ENCODE data around the gene CELF5.
A peak's percentile ranks its signal among the peaks of the same experiment; 100 is the strongest.
"Not testable (repeated sequence)": the region's sequence is repeated elsewhere in the genome, so short reads cannot be mapped to it uniquely, and the experiment has no call there.

CELF5 gene

DNA sequence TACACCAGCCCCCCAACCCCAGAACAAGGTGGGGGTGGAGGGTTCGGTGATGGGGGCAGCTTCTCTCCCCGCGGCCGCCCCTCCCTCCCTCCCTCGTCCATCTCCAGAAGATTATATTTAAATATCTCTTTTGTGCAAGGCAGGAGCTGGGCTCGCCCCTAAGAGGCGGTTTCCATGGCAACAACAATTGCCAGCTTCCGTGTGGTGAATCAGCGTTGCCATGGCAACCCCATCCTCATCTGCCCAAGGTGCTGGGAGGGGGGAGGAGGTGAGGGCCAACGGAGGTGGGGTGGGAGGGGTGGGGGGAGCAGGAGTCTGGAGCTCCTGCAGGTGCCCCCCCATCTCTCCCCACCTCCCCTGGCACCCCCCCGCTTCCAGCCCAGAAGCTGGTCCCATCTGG is 46.4 kb downstream of the CELF5 start:
- peak in 2 of 3 donors; percentile 26 to 34 for DNase-seq (ENCODE audit: low read depth in 2 of 3, low spot score in 1 of 3)

DNA sequence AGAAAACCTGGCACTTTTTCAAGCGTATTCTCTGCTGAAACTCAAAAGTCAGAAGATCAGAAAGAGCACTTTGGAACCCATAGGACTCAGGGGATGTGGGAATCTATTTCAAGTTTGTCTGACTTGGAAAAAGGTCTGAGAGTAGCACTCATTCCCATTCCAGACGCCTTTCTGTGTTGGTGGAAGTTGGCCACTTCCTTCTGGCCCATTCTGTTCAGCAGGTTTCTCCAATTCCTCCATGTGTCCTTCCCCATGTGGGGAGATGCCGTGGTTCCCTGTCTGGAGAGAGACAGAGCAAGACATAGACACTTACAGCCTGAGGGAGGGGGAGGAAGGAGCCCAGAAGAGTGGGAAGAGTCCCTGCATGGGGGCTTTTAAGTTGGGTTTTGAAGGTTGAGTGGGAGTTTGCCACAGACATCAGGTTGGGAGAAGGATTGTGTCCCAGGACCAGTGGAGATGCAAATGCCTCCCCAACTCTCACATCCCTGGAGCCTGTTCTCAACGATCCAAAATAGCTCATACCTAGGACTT is 48.0 kb downstream of the CELF5 start:
- no peak for DNase-seq (ENCODE audit: low read depth in 2 of 3, low spot score in 1 of 3)

DNA sequence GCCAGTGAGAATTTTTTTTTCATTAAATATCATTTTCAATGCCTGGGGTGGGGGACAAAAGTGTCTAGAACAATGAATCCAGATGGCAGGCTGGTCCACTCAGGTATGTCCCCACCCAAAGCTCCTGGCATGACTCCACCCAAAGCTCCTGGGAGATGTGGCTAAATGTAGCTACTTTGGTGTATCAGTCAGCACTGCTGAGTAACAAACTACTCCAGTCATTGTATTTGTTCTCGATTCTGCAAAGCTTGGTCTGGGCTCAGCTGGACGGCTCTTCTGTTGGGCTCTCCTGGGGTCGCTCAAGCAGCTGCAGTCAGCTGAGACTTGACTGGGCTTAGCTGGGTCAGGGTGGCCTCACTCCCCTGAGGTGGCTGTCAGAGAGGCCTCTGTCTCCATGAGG is 48.5 kb downstream of the CELF5 start:
- DNase-seq (ENCODE audit: low read depth in 2 of 3, low spot score in 1 of 3) = no peak

DNA sequence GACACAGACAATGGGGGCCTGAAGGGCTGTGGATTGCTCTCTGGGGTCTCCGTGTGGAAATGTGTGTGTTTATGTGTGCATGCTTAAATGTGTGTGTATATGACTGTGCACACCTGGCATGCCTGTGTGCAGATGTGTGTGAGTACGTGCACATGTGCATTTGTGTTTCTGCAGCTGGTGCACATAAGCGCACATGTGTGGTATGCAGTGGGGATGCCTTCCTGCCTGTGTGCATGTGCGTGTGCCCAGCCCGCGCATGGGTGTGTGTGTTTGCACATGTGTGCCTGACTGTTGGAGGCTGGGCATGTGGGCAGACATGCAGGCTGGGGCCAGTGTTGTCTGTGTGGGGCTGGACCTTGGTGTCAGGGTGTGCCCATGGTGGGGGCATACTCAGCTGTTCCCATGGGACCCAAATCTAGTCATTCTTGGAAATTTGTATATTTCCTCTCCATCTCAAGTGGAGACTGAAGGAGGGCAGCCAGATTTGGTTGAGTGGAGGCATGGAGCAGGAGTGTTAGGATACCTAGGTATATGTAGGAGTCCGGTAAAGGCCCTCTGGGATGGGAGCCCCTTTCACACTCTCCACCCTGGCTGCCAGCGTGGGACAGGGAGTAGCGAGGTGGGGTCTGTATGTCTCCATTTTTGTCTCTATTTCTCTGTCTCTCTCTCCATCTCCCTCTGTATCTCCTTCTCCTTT is 49.9 kb downstream of the CELF5 start:
- DNase-seq (ENCODE audit: low read depth in 2 of 3, low spot score in 1 of 3) = no peak

DNA sequence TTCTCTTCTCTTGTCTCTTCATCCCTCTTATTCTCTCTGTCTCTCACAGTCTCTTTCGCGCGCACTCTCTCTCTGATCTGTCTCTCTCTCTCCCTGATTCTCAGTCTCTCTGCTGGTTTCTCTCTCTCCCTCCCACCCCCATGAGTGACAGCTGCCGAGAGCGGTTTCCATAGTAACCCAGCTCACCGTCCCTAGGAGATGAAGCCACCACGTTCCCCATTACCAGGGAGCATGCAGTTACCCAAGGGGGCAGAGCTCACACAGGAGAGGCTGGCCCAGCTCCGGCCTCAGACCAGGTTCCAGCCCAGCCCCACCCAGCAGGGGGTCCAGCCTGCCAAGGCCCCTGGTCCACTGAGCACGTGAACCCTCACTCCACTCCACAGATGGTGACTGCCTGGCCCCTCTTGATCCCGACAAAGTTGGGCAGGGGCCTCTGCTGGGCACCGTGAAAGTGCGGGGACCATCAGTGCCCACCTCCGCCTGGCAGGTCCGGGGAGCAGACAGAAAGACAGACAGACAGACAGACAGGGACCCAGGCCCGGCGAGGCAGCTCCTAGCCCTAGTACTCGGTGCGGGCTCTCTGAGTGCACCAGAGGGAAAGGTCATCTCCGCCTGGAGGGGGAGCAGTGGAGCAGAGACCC is 50.6 kb downstream of the CELF5 start:
- DNase-seq (ENCODE audit: low read depth in 2 of 3, low spot score in 1 of 3) = peak in 2 of 3 donors; percentile 27 to 28

DNA sequence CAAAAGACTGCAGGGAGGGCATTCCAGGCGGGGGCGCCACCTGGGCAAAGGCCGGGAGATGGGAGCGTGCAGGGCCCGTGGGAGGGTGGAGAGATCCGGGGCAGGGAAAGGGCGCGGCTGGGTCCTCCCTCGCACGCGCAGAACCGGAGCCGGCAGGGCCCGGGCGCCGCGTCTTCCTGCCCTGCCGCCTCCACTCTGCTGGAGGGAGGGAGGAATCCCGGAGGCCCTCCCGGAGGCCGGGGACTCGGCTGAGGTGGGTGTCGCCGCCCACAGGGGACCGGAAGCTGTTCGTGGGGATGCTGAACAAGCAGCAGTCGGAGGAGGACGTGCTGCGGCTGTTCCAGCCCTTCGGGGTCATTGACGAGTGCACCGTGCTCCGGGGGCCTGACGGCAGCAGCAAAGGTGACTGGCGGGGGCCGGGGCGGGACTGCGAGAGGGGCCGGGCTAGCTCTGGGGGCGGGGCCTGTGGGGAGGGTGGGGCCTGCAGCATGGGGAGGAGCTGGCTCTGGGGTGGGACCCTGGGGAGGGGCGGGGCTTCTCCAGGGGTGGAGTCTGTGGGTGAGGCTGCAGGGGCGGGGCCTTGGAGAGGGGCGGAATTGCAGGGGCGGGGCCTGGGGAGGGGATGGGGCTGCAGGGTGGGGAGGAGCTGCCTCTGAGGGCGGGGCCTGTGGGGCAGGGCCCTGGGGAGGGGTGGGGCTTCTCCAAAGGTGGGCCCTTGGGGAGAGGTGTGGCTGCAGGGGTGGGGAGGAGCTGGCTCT is 51.3 kb downstream of the CELF5 start:
- DNase-seq (ENCODE audit: low read depth in 2 of 3, low spot score in 1 of 3) = peak; percentile 89 to 96 (median 95)

DNA sequence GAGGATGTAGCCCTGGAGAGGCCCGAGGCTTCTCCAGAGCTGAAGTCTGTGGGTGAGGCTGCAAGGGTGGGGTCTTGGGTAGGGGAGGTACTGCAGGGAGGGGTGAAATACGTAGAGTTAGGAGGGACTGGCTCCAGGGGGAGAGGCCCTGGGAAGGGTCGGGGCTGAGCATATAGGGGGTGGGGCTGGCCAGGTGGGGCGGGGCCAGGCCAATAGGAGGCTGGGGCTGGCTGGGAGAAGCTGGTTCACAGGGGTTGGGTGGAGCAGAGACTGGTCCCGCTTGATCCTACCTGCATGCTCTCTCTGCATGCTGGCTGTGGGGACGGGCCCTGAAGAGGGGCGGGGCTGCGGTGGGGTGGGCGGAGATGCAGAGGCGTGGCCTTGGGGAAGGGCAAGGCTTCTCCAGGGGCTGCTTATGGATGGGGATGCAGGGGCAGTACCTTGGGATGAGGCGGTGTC is 51.9 kb downstream of the CELF5 start:
- DNase-seq (ENCODE audit: low read depth in 2 of 3, low spot score in 1 of 3) = peak; percentile 28 to 33 (median 31)

DNA sequence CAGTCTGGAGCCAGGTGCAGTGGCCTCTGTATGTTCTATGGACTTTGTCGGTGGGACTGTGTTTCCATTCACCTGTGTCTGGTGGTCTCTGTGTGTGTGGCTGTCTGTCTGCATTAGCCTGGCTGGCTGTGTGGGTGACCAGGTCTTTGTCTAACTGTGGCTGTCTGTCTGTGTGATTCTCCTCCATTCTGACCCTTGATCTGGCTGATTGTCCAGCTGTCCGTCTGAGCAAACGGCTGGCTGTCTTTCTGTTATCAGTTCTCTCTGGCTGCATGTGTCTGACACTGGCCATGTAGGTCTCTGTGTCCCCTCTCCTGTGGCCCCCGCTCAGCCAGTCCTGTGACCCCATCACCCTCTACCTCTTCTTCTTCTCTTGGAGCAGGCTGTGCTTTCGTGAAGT is 53.2 kb downstream of the CELF5 start:
- DNase-seq (ENCODE audit: low read depth in 2 of 3, low spot score in 1 of 3) = no peak

DNA sequence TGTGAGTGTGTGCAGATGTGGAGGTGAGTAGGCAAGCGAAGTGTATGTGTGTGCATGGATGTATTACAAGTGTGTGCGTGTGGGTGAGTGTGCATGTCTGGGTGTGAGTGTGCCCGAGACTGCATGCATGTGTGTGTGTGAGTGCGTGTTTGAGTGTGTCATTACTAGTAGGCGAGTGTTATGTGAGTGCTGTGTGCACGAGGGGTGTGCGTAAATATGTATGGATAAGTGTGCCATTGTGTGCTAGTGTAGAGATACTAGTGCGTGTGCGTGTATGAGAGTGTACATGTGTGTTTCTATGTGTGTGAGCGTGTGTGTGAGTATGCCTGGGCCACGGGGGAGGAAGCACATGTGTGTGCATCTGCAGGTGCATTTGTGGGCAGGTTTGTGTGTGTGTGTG is 53.8 kb downstream of the CELF5 start:
- DNase-seq (ENCODE audit: low read depth in 2 of 3, low spot score in 1 of 3) = no peak

DNA sequence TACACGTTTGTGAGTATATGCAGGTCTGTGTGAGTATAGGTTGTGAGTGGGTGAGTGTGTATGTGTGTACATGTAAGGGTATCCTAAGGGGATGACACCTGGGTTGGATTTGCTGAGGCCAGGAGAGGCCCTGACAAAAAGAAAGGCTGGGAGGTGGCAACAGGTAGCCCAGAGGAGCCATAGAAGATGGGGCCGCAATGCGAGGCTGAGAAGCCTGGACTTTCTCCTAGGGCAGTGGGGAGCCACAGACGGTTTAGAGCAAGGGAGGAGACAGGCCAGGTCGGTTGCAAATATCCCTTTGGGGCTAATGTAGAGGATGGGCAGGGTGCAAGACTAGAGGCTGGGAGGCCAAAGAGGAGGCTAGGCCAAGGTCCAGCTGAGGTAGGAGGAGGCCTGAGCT is 54.3 kb downstream of the CELF5 start:
- DNase-seq (ENCODE audit: low read depth in 2 of 3, low spot score in 1 of 3) = no peak

DNA sequence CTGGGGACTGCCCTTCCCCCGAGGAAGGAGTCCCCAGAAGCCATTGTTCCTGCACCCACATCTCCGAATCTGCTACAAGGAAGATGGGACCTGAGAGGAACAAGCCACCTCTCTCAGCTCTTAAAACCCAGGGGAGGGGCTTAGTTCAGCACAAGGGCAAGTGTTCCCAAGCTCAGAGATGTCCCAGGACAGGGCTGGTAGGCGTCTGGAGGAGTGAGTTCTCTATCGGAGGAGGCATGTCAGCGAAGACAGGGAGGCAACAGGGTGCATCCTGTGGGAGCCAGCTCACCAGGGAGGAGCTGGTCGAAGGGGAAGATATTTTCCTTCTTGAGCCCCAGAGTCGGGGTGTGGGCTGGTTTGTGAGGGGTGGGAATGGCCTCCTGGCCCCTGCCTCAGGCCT is 54.8 kb downstream of the CELF5 start:
- DNase-seq (ENCODE audit: low read depth in 2 of 3, low spot score in 1 of 3) = no peak

DNA sequence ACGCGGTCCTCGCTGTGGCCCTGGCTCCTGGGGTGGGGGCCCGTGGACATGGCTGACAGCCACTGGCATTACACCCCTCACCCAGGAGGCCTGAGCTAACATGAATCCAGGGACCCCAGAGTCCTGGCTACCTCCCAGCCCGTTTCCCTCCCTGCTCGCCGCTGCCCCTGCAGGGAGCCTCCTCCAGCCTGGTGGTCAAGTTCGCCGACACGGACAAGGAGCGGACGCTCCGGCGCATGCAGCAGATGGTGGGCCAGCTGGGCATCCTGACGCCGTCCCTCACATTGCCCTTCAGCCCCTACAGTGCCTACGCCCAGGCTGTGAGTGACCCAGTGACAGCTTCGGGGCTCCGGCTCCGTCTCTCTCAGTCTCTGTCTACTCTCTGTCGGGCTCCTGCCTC is 56.6 kb downstream of the CELF5 start:
- DNase-seq (ENCODE audit: low read depth in 2 of 3, low spot score in 1 of 3) = no peak

DNA sequence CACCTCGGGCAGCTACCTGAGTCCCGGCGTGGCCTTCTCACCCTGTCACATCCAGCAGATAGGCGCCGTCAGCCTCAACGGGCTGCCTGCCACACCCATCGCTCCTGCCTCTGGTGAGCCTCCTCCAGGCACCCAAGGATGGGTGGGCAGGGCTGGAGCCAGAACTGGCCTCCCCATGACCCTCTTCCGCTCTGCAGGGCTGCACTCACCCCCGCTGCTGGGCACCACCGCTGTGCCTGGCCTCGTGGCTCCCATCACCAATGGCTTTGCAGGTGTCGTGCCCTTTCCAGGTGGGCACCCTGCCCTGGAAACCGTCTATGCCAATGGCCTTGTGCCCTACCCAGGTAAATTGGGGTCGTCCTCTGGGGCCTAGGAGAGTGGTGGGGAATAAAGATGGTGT is 57.7 kb downstream of the CELF5 start:
- no peak for DNase-seq (ENCODE audit: low read depth in 2 of 3, low spot score in 1 of 3)

DNA sequence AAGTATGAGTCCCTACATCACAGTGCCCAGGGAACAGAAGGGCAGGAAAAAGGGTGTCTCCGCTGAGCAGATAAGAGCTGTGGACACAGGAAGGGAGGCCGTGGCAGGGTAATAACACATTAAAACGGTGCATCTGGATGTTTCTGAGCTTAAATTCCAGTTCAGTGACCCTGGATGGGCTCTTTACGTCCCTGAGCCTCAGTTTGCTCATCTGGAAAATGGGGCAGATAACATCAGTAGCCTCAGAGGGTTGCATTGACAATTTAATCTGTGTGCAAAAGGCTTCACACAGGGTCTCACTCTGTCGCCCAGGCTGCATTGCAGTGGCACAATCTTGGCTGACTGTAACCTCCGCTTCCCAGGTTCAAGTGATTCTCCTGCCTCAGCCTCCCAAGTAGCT is 58.1 kb downstream of the CELF5 start:
- no peak for DNase-seq (ENCODE audit: low read depth in 2 of 3, low spot score in 1 of 3)

DNA sequence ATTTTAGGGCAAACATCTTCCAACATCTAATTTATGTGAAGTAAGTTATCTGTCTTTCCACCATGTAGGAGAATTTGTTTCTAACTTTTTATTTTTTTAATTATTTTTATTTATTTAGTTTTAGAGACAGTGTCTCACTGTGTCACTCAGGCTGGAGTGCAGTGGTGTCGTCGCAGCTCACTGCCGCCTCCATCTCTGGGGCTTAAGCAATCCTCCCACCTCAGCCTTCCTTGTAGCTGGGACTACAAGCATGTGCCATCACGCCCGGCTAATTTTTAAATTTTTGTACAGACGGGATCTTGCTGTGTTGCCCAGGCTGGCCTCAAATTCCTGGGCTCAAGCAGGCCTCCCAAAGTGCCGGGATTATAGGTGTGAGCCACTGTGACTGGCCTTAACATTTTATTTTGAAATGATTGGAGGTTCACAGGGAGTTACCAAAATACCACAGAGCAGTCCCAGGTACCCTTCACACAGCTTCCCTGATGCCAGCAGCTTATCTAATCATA is 58.8 kb downstream of the CELF5 start:
- no peak for DNase-seq (ENCODE audit: low read depth in 2 of 3, low spot score in 1 of 3)

DNA sequence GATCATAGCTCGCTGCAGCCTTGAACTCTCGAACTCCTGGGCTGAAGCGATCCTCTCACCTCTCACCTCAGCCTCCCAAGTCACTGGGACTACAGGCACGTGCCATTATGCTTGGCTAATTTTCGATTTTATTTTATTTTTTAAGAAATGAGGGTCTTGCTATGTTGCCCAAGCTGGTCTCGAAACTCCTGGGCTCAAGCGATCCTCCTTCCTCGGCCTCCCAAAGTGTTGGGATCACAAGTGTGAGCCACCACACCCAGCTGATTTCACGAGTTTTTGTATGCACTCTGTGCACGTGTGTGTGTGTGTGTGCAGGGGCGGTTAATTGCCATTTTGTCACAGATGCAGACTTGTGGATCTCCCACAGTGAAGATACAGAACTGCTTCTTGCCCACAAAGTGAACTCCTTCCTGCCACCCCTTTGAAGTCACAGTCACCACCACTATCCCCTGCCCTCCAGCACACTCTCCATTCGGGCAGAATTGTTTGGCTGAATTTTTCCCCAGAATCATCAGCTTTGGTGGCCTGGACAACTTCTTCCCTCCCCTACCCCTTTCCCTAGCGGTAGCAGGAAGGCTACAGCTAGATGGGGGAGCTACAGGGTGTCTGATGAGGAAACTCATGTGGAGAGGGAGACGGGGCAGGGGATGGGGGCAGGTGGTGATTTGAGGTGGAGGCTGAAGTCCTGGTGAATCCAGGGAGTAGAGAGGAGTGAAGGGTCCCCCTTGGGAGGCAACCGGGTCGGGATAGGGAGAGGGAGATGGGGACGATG is 59.6 kb downstream of the CELF5 start:
- no peak for DNase-seq (ENCODE audit: low read depth in 2 of 3, low spot score in 1 of 3)

DNA sequence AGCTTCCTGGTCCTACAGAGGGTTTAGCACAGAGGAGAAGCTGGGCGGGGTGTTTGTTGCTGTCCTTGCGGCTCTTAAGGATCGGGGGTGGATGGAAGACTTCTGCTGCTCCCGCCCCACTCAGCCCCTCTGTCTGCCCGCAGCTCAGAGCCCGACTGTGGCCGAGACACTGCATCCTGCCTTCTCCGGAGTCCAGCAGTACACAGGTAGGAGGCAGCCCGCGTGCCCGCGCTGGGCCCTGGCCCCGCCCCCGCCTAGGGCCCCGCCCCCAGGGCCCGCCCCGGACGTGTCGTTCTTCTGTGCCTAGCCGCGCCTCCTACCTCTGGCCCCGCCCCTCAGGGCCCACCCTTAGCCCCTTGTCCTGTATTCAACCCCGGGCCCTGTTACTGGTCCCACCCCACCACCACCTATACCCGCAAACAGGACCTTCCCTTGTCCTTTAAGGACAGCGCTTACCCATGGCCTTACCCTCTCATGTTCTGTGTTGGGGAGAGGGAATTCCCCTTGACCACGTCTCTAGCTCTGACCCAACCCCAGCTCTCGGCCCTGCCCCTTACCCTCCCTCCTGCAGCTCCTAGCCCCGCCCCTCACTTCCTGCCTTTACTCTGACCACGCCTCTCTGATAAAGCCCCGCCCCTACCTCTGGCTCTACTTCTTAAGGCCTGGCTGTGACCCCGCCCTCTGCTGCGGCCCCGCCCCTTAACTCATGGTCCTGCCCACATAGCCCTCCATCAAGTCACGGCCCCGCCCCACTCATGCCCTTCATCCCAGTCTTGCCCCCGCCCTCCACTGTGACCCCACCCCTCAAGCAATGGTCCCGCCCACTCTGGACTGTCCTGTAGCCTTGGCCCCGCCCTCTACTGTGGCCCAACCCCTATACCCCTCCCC is 60.5 kb downstream of the CELF5 start:
- peak; percentile 72 to 87 (median 84) for DNase-seq (ENCODE audit: low read depth in 2 of 3, low spot score in 1 of 3)

DNA sequence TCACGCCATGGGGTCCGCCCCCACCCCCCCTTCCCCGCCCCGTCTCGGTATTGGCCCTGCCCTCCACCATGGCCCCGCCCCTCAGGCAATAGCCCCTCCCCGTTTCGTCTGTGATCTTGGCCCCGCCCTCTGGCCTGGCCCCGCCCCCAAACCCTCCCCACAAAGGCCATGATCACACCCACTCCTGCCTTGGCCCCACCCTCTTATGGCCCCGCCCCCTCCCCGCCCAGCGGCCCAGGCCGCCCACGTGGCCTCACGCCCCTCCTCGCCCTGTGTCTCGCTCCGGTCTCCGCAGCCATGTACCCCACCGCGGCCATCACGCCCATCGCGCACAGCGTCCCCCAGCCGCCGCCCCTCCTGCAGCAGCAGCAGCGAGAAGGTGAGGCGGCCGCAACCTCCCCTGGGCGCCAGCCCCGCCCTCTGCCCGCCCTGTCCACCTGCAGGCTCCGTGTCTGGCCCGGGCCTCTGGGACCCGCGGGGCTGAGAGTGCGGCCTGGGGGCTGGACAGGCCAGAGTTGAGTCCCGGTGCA is 61.3 kb downstream of the CELF5 start:
- peak in 2 of 3 donors; percentile 57 to 65 for DNase-seq (ENCODE audit: low read depth in 2 of 3, low spot score in 1 of 3)

DNA sequence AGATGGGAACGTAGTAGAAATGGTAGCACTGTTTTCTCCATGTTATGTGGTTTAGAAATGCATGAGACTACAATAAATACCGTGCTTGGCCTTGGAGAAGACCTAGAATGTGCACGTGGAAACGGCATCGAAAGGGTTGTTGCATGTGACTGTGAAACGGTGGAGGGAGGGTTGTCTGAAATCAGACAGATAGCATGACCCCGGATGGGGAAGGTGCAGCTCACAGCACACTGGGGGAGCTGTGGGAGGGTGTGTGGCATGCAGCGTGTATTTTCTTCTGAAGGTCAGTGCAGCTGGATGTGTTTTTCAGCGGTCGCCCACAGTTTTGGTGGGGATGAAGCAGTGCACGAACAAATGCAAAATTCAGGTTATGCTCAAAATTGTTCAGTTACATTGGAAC is 63.4 kb downstream of the CELF5 start:
- DNase-seq (ENCODE audit: low read depth in 2 of 3, low spot score in 1 of 3) = no peak

DNA sequence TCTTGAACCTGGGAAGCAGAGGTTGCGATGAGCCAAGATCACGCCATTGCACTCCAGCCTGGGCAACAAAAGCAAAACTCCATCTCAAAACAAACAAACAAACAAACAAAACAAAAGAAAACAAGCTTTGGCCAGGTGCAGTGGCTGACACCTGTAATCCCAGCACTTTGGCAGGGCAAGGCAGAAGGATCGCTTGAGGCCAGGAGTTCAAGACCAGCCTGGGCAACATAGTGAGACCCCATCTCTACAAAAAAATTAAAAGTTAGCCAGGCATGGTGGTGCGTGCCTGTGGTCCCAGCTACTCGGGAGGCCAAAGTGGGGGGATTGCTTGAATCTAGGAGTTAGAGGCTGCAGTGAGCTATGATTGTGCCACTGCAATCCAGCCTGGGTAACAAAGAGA is 64.0 kb downstream of the CELF5 start:
- not testable (repeated sequence) for DNase-seq (ENCODE audit: low read depth in 2 of 3, low spot score in 1 of 3)
